CD4-positive, alpha-beta T cell treated with Interleukin-6 at 100 ng/mL for 8 hours (primary cell): ENCODE data around the gene WDR82.

ENCODE experiments used
- DNase-seq: peaks from one replicate; pipeline ENCODE4 v3.0.0-alpha.2; 2020; ENCODE audit warnings: mixed read lengths, low spot score

Gene WDR82

DNA sequence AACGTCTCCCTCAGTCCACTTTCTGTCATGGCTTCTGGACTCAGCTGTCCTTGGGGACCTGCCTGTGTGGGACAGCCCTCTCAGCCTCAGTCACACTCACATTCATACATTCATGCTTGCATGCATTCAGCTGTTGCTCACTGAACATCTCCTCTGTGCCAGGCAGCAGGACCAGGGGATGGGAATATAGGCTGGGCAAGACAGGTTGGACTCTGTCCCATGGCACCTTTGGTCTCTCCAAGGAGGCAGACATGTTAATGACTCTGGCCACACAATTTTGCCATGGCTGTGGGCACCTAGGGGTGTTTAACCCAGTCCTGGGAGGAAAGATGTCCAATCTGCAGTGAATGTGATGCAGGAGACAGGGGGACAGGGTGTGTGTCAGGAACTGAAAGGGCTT is 29.9 kb upstream of the WDR82 start:
- no peak for DNase-seq

- no peak for DNase-seq
Measured at GRCh38 chr3:52306978-52307377, 28.5 kb upstream of the WDR82 start.

DNA sequence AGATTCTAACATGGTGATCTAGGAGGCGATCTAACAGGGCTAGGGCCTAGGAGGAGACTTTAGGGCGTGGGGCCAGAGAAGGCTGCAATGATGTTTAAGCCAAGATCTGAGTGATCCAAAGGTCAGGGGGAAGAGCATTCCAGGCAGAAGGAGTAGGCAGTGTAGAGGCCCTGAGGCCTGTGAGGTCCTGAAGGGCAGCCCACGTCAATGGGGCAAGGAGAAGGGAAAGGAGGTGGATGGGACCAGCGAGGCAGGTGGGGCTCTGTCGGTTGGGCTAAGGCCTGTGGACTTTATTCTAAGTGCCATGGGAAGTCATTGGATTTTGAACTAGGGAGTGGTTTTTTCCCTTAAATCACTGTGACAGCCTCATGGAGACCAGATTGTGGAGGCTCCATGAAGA is 27.5 kb upstream of the WDR82 start:
- no peak for DNase-seq

GRCh38 chr3:52303811-52304210 is 25.4 kb upstream of the WDR82 start:
- no peak for DNase-seq

- DNase-seq, result no peak
Measured at GRCh38 chr3:52302426-52303145, 24.1 kb upstream of the WDR82 start.

DNA sequence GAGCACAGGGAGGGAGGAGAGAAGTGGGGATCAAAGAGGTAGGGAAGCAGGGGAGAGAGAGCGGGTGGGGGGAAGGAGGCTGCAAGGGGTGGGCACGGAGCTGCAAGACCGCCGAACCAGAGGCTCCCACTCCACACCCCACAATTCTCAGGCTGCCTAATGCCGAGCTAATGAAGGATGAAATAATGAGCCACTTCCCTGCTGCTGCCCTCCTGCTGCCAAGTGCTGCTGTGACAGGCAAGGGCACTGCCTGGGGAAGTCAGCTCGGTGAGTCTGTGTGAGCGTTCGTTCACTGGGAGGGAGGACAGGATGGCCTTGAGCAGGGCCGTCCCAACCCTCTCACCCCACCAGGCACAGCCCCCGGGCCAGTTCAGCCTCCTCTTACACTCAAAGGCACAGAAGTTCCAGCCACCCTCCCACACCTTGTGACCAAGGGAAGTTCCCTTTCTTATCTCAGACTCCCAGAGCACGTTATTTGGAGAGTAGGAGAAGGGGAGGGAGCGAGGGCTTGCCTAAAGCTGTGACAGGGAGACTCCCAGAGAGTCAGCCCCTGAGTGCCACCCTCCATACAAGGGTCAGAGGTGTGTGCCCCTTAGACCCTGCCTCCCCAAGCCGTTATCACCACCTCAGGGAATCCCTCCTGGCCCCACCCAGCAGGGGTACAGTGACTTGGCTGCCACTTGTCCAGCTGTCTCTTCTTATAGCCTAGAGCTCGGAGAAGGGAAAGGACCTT is 21.6 kb upstream of the WDR82 start:
- DNase-seq, result no peak

- no peak for DNase-seq
Measured at GRCh38 chr3:52299247-52299878, 20.9 kb upstream of the WDR82 start.

- DNase-seq, result no peak
Measured at GRCh38 chr3:52298149-52299098, 20.0 kb upstream of the WDR82 start.

DNA sequence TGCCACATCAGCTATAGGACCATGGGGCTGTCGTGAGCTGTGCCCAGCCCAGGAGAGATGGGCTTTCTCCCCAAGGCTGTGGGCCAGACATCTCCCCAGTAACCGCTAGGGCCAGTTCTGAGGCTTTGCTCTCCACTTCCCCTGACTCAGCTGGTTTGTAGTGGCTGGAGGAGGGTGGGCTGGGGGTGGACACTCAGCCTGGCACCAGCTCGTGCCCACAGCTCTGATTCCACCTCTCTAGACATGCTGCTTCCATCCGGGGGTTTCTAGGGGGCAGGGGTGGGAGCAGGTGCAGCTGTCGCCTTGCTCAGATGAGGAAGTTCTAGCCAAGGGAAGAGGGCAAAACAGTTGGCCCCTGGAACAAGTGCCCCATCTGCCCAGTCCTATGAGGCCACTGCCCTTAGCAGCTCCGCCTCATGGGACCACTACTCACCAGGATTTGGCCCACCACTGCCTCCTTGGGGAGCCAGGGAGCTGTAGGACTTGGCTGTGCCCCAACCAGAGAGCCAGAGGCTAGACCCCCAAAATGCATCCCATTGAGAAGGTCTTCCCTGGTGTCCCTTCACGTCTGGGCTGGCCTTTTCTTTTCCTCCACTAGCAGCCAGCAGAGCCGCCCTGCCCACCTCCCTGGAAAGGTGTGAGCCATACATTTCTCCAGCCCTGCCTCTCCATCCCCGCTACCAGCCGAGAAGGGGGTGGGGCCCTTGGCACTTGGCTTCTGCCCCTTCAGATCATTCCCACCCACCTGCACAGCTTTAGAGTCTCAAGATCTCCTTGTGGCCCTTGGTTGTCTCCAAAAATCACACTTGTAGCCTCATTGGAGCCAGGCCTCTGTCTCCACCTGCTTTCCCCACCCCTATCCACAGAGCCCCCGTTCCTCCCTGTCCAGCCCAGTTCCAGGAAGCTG is 19.0 kb upstream of the WDR82 start:
- no peak for DNase-seq

GRCh38 chr3:52295671-52296208 is 17.3 kb upstream of the WDR82 start:
- no peak for DNase-seq

- DNase-seq, result no peak
Measured at GRCh38 chr3:52294320-52295150, 16.1 kb upstream of the WDR82 start.

DNA sequence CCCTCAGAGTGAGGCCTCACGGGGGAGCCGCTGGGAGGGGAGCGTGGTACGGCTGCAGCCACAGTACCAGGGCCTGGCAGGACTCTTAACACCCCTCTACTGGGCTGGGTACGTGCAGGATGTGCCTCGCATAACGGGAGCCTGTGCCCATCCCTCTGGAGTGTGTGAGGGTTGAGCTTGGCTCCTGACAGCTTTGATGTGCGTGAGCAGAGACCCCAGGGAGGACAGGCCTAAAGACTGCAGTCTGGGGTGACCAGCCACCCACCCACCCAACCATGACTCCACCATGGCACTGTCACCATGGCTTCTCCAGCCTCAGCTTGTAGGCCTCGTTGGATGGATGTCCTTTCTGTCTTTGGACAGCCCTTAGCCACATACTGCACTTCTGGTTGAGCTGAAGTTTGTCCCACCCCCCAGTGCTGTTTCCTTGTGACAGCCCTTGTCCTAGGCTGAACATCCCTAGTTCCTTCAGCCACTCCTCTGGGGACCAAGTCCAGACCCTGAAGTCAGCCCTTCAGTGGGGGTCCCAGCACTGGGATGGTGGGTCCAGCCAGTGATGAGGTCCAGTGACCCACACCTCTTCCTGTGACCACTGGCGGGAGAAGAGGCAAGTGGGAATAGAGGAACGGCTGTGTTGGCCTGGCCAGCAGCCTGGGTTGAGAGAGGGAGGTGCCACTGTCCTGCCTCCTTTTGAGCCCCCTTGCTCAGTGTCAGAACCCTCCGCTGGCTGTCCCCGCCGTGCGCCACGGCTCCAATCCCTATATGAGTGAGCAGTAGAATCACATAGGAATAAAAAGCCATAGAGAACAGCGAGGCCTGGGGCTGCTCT is 15.3 kb upstream of the WDR82 start:
- no peak for DNase-seq

DNA sequence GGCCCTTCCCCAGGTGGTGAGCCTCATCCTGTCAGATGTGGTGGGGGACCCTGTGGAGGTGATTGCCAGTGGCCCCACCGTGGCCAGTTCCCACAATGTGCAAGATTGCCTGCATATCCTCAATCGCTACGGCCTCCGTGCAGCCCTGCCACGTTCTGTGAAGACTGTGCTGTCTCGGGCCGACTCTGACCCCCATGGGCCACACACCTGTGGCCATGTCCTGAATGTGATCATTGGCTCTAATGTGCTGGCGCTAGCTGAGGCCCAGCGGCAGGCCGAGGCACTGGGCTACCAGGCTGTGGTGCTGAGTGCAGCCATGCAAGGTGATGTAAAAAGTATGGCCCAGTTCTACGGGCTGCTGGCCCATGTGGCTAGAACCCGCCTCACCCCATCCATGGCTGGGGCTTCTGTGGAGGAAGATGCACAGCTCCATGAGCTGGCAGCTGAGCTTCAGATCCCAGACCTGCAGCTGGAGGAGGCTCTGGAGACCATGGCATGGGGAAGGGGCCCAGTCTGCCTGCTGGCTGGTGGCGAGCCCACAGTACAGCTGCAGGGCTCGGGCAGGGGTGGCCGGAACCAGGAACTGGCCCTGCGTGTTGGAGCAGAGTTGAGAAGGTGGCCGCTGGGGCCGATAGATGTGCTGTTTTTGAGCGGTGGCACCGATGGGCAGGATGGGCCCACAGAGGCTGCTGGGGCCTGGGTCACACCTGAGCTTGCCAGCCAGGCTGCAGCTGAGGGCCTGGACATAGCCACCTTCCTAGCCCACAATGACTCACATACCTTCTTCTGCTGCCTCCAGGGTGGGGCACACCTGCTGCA is 14.0 kb upstream of the WDR82 start:
- no peak for DNase-seq

GRCh38 chr3:52291508-52292181 is 13.2 kb upstream of the WDR82 start:
- peak; percentile 38 for DNase-seq

- DNase-seq, result no peak
Measured at GRCh38 chr3:52290596-52291507, 12.4 kb upstream of the WDR82 start.
